ENCODE results near the gene GOLGA6L25. TPM values are rescaled to one million over a fixed set of nuclear protein-coding genes. Genes with fewer than 3 reads are reported as not detected.
A peak's percentile ranks its signal among the peaks of the same experiment; 100 is the strongest.
"Not testable (repeated sequence)": the region's sequence is repeated elsewhere in the genome, so short reads cannot be mapped to it uniquely, and the experiment has no call there.

GOLGA6L25 gene
- total RNA-seq (not detected), polyA plus RNA-seq (not detected)
- long read RNA-seq, donor 1, result 0 reads
- long read RNA-seq, donor 2, result 0 reads
- long read RNA-seq, donor 3, result 0 reads

- H3K4me1 ChIP-seq; H3K36me3 ChIP-seq; DNase-seq; ATAC-seq; H3K27ac ChIP-seq; H3K4me3 ChIP-seq; H3K27me3 ChIP-seq; intact Hi-C loops (cut with DNase I); H3K9me3 ChIP-seq: not testable (repeated sequence)
- WGBS, 2 donors, result no CpG with 5 or more reads among the region's 7 CpGs
These were observed at the start of gene GOLGA6L25 for GRCh38 chr15:28553268-28553667. Gene GOLGA6L25, plus strand, starts transcription at chr15:28553568. Its CDS starts 61 bp downstream, at chr15:28553629.

- H3K4me3 ChIP-seq, result peak overlapping the region in 1 of 10 donors; percentile 22
- ATAC-seq, result peak in 4 of 8 donors; percentile 39 to 70 (median 60)
- H3K36me3 ChIP-seq; intact Hi-C loops (cut with DNase I); DNase-seq; H3K27me3 ChIP-seq; H3K9me3 ChIP-seq; H3K27ac ChIP-seq; H3K4me1 ChIP-seq: not testable (repeated sequence)
- 0 to 3% methylated on average over 5 to 13 of the region's 63 CpGs for WGBS, 2 donors
These were observed 45.0 kb upstream of the GOLGA6L25 start for GRCh38 chr15:28508217-28508889.

- intact Hi-C loops (cut with DNase I); DNase-seq; H3K27ac ChIP-seq; H3K9me3 ChIP-seq; ATAC-seq; H3K27me3 ChIP-seq; H3K4me1 ChIP-seq; H3K4me3 ChIP-seq; H3K36me3 ChIP-seq: not testable (repeated sequence)
- WGBS, 2 donors, result 90 to 97% methylated on average over 6 to 7 of the region's 22 CpGs
These were observed 39.2 kb upstream of the GOLGA6L25 start for GRCh38 chr15:28514128-28514527.

- H3K27me3 ChIP-seq; H3K27ac ChIP-seq; H3K4me3 ChIP-seq; intact Hi-C loops (cut with DNase I); ATAC-seq; H3K36me3 ChIP-seq; H3K9me3 ChIP-seq; DNase-seq; H3K4me1 ChIP-seq: not testable (repeated sequence)
- WGBS, 2 donors, result 86 to 90% methylated on average over 1 of the region's 11 CpGs
These were observed 38.2 kb upstream of the GOLGA6L25 start for GRCh38 chr15:28515208-28515607.

- H3K4me3 ChIP-seq; H3K36me3 ChIP-seq; H3K9me3 ChIP-seq; H3K27ac ChIP-seq; DNase-seq; ATAC-seq; H3K4me1 ChIP-seq; intact Hi-C loops (cut with DNase I); H3K27me3 ChIP-seq: not testable (repeated sequence)
- WGBS, 2 donors, result 75 to 87% methylated on average over 3 of the region's 6 CpGs
These were observed 20.4 kb upstream of the GOLGA6L25 start, which contains the start of gene GOLGA8G for GRCh38 chr15:28532954-28533353. Gene GOLGA8G, minus strand, starts transcription at chr15:28532971. Its CDS starts 62 bp downstream, at chr15:28532909.

- ATAC-seq; H3K36me3 ChIP-seq; DNase-seq; intact Hi-C loops (cut with DNase I); H3K4me3 ChIP-seq; H3K27me3 ChIP-seq; H3K27ac ChIP-seq; H3K4me1 ChIP-seq; H3K9me3 ChIP-seq: not testable (repeated sequence)
- WGBS, 2 donors, result 83 to 87% methylated on average over 7 to 11 of the region's 13 CpGs
These were observed 20.0 kb downstream of the GOLGA6L25 start for GRCh38 chr15:28573351-28573750.

- H3K4me1 ChIP-seq; DNase-seq; intact Hi-C loops (cut with DNase I); H3K9me3 ChIP-seq; H3K27me3 ChIP-seq; H3K27ac ChIP-seq; H3K36me3 ChIP-seq: not testable (repeated sequence)
- peak overlapping the region in 7 of 10 donors; percentile 21 to 46 (median 43) for H3K4me3 ChIP-seq
- ATAC-seq, result peak in 1 of 8 donors; percentile 81
- 0% methylated on average over 1 of the region's 72 CpGs; no CpG with 5 or more reads in 1 of the 2 donors for WGBS, 2 donors
These were observed 35.7 kb downstream of the GOLGA6L25 start for GRCh38 chr15:28588977-28589606.

GRCh38 chr15:28589769-28590168 lies 36.4 kb downstream of the GOLGA6L25 start:
- H3K4me1 ChIP-seq; H3K9me3 ChIP-seq; DNase-seq; ATAC-seq; H3K36me3 ChIP-seq; intact Hi-C loops (cut with DNase I); H3K27me3 ChIP-seq: not testable (repeated sequence)
- 1% methylated on average over 8 to 9 of the region's 9 CpGs for WGBS, 2 donors
- Histone ChIP-seq H3K4me3 (peak overlapping the region in 9 of 10 donors; percentile 23 to 58 (median 49)), H3K27ac (peak overlapping the region in 5 of 10 donors; percentile 37 to 58 (median 48))

- H3K4me1 ChIP-seq; intact Hi-C loops (cut with DNase I); H3K36me3 ChIP-seq; H3K4me3 ChIP-seq; DNase-seq; ATAC-seq; H3K27ac ChIP-seq; H3K9me3 ChIP-seq; H3K27me3 ChIP-seq: not testable (repeated sequence)
- no CpG with 5 or more reads among the region's 3 CpGs for WGBS, 2 donors
These were observed 39.0 kb downstream of the GOLGA6L25 start for GRCh38 chr15:28592395-28592794.

GRCh38 chr15:28593424-28594129 lies 40.2 kb downstream of the GOLGA6L25 start:
- H3K4me3 ChIP-seq; intact Hi-C loops (cut with DNase I); ATAC-seq; H3K27ac ChIP-seq; H3K36me3 ChIP-seq; H3K27me3 ChIP-seq; H3K9me3 ChIP-seq; DNase-seq; H3K4me1 ChIP-seq: not testable (repeated sequence)
- 90 to 100% methylated on average over 1 of the region's 5 CpGs for WGBS, 2 donors

- WGBS, 2 donors, result no CpG with 5 or more reads among the region's 10 CpGs
- H3K36me3 ChIP-seq, result peaks cover 0 to 10% (median 0%) of the 10 kb centered on the region in 9 donors
- H3K4me3 ChIP-seq; DNase-seq; H3K27ac ChIP-seq; ATAC-seq; H3K4me1 ChIP-seq; intact Hi-C loops (cut with DNase I); H3K27me3 ChIP-seq; H3K9me3 ChIP-seq: not testable (repeated sequence)
These were observed 44.1 kb downstream of the GOLGA6L25 start for GRCh38 chr15:28597471-28597870.

All from heart right ventricle (tissue), 16 donors.